ENCODE data around the gene SLC27A5.
A peak's percentile ranks its signal among the peaks of the same experiment; 100 is the strongest.
"Not testable (repeated sequence)": the region's sequence is repeated elsewhere in the genome, so short reads cannot be mapped to it uniquely, and the experiment has no call there.

Gene SLC27A5

GRCh38 chr19:58522709-58523108, 10.9 kb upstream of the SLC27A5 start:
- no peak for DNase-seq (ENCODE audit: low read depth in 2 of 2)

- DNase-seq (ENCODE audit: low read depth in 2 of 2), result no peak
Measured at GRCh38 chr19:58521651-58522050, 9.9 kb upstream of the SLC27A5 start.

GRCh38 chr19:58520257-58520599, 8.4 kb upstream of the SLC27A5 start:
- DNase-seq (ENCODE audit: low read depth in 2 of 2), result no peak

- peak; percentile 80 to 89 for DNase-seq (ENCODE audit: low read depth in 2 of 2)
Measured at GRCh38 chr19:58519355-58520256, 7.8 kb upstream of the SLC27A5 start, which contains the start of gene ZBTB45. ZBTB45 (minus strand) TSS chr19:58519810; CDS start chr19:58517673, 2,137 bp downstream.

- DNase-seq (ENCODE audit: low read depth in 2 of 2), result no peak
Measured at GRCh38 chr19:58519087-58519354, 7.2 kb upstream of the SLC27A5 start.

- no peak for DNase-seq (ENCODE audit: low read depth in 2 of 2)
Measured at GRCh38 chr19:58518256-58519086, 6.7 kb upstream of the SLC27A5 start.

- no peak for DNase-seq (ENCODE audit: low read depth in 2 of 2)
Measured at GRCh38 chr19:58516964-58517833, 5.4 kb upstream of the SLC27A5 start.

- DNase-seq (ENCODE audit: low read depth in 2 of 2), result no peak
Measured at GRCh38 chr19:58516246-58516836, 4.5 kb upstream of the SLC27A5 start.

- DNase-seq (ENCODE audit: low read depth in 2 of 2), result no peak
Measured at GRCh38 chr19:58515259-58515658, 3.5 kb upstream of the SLC27A5 start.

GRCh38 chr19:58514564-58515022, 2.8 kb upstream of the SLC27A5 start:
- DNase-seq (ENCODE audit: low read depth in 2 of 2), result no peak

- DNase-seq (ENCODE audit: low read depth in 2 of 2), result peak; percentile 93 to 97
Measured at GRCh38 chr19:58513694-58514563, 2.1 kb upstream of the SLC27A5 start.

- no peak for DNase-seq (ENCODE audit: low read depth in 2 of 2)
Measured at GRCh38 chr19:58513213-58513693, 1.5 kb upstream of the SLC27A5 start.

GRCh38 chr19:58510084-58510862, 1.5 kb downstream of the SLC27A5 start:
- no peak for DNase-seq (ENCODE audit: low read depth in 2 of 2)

- DNase-seq (ENCODE audit: low read depth in 2 of 2), result no peak
Measured at GRCh38 chr19:58509731-58510083, 2.1 kb downstream of the SLC27A5 start.

- DNase-seq (ENCODE audit: low read depth in 2 of 2), result not testable (repeated sequence)
Measured at GRCh38 chr19:58507602-58508223, 4.1 kb downstream of the SLC27A5 start.

GRCh38 chr19:58500242-58500641, 11.6 kb downstream of the SLC27A5 start:
- no peak for DNase-seq (ENCODE audit: low read depth in 2 of 2)

GRCh38 chr19:58499021-58499927, 12.5 kb downstream of the SLC27A5 start:
- DNase-seq (ENCODE audit: low read depth in 2 of 2), result peak; percentile 93 to 97
